Colonic mucosa (tissue), 4 donors: ENCODE data around the gene NNT. TPM values are rescaled to one million over a fixed set of nuclear protein-coding genes. Genes with fewer than 3 reads are reported as not detected.

ENCODE experiments used
- DNase-seq: peaks from one replicate; pipeline ENCODE4 v3.0.0-alpha.2; 2020
- H3K27ac ChIP-seq: fragments of 200-600 bp; one replicate; pipeline ENCODE4 v1.8.0; 2021
- H3K27me3 ChIP-seq: fragments of 200-600 bp; one replicate; pipeline ENCODE4 v1.8.0; 2021
- H3K36me3 ChIP-seq: fragments of 200-600 bp; one replicate; pipeline ENCODE4 v1.8.0; 2021
- H3K4me1 ChIP-seq: fragments of 200-600 bp; one replicate; pipeline ENCODE4 v1.8.0; 2021; ENCODE audit warnings: mild to moderate bottlenecking
- H3K4me3 ChIP-seq: fragments of 200-600 bp; one replicate; pipeline ENCODE4 v1.8.0; 2021
- H3K9ac ChIP-seq, 2 donors: one replicate each; pipeline ENCODE4 v1.7.0; 2013; ENCODE audit warnings: control low read depth in 2 of 2, low read depth in 2 of 2, low read length in 2 of 2
- H3K9me3 ChIP-seq: fragments of 200-600 bp; one replicate; pipeline ENCODE4 v1.8.0; 2021
- intact Hi-C: fragments of 100-400 bp; cut with DNase I; formaldehyde crosslinking; loops from one replicate; pipeline ENCODE4 v1.14.1; 2022
- total RNA-seq, 2 donors: library from RNA; stranded (reverse); fragmentation: NEBNext Ultra II Directional in 1 of 2; extraction: Animal tissue kit (Norgen Biotek cat#: 25700) in 1 of 2; gene quantifications; one replicate each; pipeline ENCODE4 v1.2.1, GENCODE V29; 2021
- TF ChIP-seq, protein P1 (sequence below): fragments of 200-600 bp; IDR thresholded peaks from one replicate; pipeline ENCODE4 v1.8.0; 2022; ENCODE audit warnings: antibody characterized with exemption, mild to moderate bottlenecking
- donor health status: healthy.
- donor health status: DM: no; HTN: no; CAD: no.
- donor health status: DM: no; HTN: no; CAD: no.

Gene NNT
- total RNA-seq, 2 donors from 2014 or later: 81.3 to 148 TPM

DNA sequence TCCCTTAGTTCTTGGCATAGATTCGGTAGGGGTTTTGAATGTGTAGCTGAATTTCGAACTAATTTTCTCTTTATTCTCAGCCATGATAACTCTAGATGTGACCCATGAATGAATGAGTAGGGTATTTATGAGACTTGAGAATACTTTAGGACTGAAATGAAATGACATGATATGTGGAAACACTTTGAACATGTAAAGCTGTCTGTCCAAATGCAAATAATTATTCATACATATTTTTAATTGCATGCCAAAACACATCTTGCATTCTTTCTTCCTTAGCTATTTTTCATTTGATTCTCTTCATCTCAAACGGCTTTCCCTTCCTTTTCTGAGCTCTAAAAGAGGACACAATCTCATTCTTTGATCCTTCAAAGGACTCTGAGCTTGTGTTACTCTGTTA lies 3.4 kb downstream of the NNT start:
- DNase-seq: no peak
- Histone ChIP-seq H3K9me3 (no peaks in the 10 kb centered on the region), H3K9ac (no peak overlapping the region), H3K27ac (no peak overlapping the region), H3K4me3 (no peak overlapping the region), H3K4me1 (peaks cover 4% of the 10 kb centered on the region), H3K36me3 (no peaks in the 10 kb centered on the region), H3K27me3 (no peaks in the 10 kb centered on the region)
- intact Hi-C loops: no loop called here
- TF ChIP-seq, protein P1, sequence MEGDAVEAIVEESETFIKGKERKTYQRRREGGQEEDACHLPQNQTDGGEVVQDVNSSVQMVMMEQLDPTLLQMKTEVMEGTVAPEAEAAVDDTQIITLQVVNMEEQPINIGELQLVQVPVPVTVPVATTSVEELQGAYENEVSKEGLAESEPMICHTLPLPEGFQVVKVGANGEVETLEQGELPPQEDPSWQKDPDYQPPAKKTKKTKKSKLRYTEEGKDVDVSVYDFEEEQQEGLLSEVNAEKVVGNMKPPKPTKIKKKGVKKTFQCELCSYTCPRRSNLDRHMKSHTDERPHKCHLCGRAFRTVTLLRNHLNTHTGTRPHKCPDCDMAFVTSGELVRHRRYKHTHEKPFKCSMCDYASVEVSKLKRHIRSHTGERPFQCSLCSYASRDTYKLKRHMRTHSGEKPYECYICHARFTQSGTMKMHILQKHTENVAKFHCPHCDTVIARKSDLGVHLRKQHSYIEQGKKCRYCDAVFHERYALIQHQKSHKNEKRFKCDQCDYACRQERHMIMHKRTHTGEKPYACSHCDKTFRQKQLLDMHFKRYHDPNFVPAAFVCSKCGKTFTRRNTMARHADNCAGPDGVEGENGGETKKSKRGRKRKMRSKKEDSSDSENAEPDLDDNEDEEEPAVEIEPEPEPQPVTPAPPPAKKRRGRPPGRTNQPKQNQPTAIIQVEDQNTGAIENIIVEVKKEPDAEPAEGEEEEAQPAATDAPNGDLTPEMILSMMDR: no peak

- Histone ChIP-seq H3K9me3 (no peaks in the 10 kb centered on the region), H3K4me1 (peaks cover 4% of the 10 kb centered on the region), H3K27ac (no peak overlapping the region), H3K9ac (no peak overlapping the region), H3K36me3 (no peaks in the 10 kb centered on the region), H3K27me3 (no peaks in the 10 kb centered on the region), H3K4me3 (no peak overlapping the region)
- intact Hi-C loops: no loop called here
- TF ChIP-seq, protein P1: no peak
- DNase-seq: no peak
These were observed 5.4 kb downstream of the NNT start for GRCh38 chr5:43608406-43608805.

GRCh38 chr5:43609752-43610151 lies 6.8 kb downstream of the NNT start:
- no peak for DNase-seq
- Histone ChIP-seq H3K36me3 (peaks cover 5% of the 10 kb centered on the region), H3K4me1 (no peaks in the 10 kb centered on the region), H3K4me3 (no peak overlapping the region), H3K9ac (no peak overlapping the region), H3K9me3 (no peaks in the 10 kb centered on the region), H3K27ac (no peak overlapping the region), H3K27me3 (no peaks in the 10 kb centered on the region)
- intact Hi-C loops: no loop called here
- TF ChIP-seq, protein P1: no peak

- DNase-seq: no peak
- no peak overlapping the region for H3K4me3 ChIP-seq
- H3K4me1 ChIP-seq: no peaks in the 10 kb centered on the region
- no peaks in the 10 kb centered on the region for H3K27me3 ChIP-seq
- intact Hi-C loops: no loop called here
- peaks cover 9% of the 10 kb centered on the region for H3K36me3 ChIP-seq
- H3K9me3 ChIP-seq: no peaks in the 10 kb centered on the region
- no peak overlapping the region for H3K27ac ChIP-seq
- TF ChIP-seq, protein P1: no peak
- H3K9ac ChIP-seq: no peak overlapping the region
These were observed 10.4 kb downstream of the NNT start for GRCh38 chr5:43613370-43613769.

- Histone ChIP-seq H3K36me3 (peaks cover 9% of the 10 kb centered on the region), H3K9ac (no peak overlapping the region), H3K27ac (no peak overlapping the region), H3K4me3 (no peak overlapping the region), H3K9me3 (no peaks in the 10 kb centered on the region), H3K4me1 (no peaks in the 10 kb centered on the region), H3K27me3 (no peaks in the 10 kb centered on the region)
- TF ChIP-seq, protein P1: no peak
- no peak for DNase-seq
- intact Hi-C loops: no loop called here
These were observed 12.6 kb downstream of the NNT start for GRCh38 chr5:43615445-43616184.
